Measurements from ENCODE around the gene TTLL3. TPM values are rescaled to one million over a fixed set of nuclear protein-coding genes. Genes with fewer than 3 reads are reported as not detected.

TTLL3 gene
- total RNA-seq, 1 donor from 2014 or later = 11.1 TPM

DNA sequence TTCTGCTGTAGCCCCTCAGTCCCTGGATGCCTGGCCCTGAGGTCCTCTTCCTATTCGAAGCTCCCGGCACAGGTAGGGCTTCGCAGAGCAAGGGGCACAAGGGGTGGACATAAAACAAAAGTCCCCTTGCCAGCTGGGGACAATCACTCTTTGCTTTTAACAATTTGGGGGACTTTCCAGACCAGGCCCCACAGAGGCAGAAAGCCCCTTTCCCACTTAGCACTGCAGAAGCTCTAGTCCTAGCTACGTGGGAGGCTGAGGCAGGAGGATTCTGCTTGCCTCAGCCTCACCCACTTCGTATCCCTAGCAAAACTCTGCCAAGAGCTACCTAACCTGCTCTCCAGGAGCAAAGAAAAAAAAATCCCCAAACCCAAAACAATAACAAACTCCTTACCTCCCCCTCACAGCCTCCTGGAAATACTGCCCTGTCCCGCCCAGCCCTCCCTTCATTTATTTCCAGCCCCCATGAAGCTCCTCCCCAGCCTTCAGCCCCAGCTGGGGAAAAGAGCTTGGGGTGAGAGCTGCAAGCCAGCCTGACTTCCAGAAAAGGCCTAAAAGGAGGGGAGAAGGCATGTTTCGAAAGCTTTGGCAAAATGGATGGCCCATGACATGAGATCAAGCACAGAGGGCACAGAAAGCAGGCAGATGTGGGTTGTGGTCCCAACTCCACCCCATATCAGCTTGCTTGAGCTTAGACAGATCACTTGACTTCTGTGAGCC is 69.9 kb downstream of the TTLL3 start, which contains the start of gene CIDEC:
Gene CIDEC, minus strand, starts transcription at position 424 of the 720 bp plus-strand sequence. CDS start 1,767 bp downstream, outside the sequence.
- no peak for DNase-seq

DNA sequence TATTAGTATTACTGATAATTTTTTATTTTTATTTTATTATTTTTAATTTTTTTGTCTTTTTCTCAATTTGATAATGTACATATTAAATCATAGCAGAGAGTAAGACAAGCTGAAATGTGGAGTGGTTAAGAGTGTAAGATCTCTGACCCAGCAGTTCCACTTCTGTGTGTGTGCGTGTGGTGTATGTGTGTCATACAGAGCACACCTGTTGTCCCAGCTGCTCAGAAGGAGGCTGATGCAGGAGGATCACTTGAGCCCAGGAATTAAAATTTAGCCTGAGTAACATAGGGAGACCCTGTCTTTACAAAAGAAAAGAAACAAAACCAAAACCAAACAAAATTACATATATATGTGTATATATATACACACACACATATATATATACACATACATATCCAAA is 71.4 kb downstream of the TTLL3 start:
- intact Hi-C loops (cut with DNase I) = no loop called here
- ATAC-seq (ENCODE audit: poor library complexity) = no peak
- no peak for DNase-seq

More for the DNA sequence above, 69.9 kb downstream of the TTLL3 start, which contains the start of gene CIDEC:
- intact Hi-C loops (cut with DNase I) = no loop called here
- ATAC-seq (ENCODE audit: poor library complexity) = no peak

DNA sequence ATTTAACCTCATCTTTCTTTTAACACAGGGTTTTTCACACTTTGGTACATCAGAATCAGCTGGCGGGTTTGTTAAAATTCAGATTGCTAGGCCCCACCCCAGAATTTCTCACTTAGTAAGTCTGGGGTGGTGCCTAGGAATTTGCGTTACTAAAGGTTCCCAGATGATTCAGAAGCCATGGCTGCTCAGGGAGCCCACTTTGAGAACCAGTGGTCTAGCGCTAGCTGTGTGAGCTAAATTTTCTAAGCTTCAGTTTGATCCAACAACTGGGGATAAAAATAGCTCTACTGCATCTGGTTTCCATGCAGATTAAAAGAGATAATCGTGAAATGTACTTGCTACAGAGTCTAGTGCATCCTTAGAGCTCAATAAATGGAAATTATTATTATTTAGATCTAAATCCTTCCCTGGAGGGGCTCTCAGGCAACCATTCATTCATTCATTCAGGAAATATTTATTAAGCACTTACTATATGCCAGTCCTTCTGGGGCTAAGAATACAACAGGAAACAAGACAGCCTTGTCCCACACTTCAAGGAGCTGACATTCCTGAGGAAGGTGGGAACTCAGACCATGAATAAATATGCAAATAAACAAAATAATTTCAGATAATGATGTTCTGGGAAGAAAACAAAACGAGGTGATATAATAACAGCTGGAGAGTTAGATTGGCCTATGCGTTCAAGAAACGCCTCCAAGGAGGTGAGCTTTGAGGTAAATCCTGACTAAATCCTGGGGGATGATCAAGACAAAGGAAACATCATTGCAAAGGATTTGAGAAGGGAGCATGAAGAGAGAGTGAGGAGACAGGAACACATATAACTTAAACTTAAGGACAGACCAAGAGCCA is 73.9 kb downstream of the TTLL3 start:
- ATAC-seq (ENCODE audit: poor library complexity) (no peak), DNase-seq (no peak)
- intact Hi-C loops (cut with DNase I) = no loop called here

DNA sequence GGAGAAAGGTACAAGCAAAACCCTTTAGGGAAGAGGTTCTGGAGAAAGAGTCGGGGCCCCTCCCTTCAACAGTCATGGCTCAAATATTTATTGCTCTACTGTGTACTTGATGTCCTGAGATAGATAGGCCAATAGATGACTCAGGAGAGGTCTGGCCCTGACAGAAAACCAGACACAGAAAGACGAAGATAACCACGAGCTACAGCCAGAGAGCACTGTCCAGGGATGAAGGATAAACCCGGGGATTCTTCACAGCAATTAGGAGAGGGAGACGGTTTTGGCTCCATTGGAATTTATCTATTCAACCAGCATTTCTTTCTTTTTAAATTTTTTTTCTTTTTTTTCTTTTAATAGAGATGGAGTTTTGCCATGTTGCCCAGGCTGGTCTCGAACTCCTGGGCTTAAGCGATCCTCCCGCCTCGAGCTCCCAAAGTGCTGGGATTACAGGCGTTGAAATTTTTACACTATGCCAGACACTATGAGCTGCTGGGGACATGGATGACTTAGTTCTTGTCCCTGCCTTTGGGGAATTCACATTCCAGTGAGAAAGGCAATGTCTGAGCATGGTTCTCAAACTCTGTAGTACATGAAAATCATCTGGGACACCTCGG is 74.6 kb downstream of the TTLL3 start:
- ATAC-seq (ENCODE audit: poor library complexity) = no peak
- DNase-seq = no peak
- intact Hi-C loops (cut with DNase I) = no loop called here

Other genes with a start within 250 kb of the TTLL3 start
- 40.6 TPM for gene MTMR14, start 160.8 kb upstream of the TTLL3 start, total RNA-seq
- gene CPNE9, start 106.4 kb upstream of the TTLL3 start, total RNA-seq = not detected
- 7.5 TPM for gene BRPF1, start 78.5 kb upstream of the TTLL3 start, total RNA-seq
- 8.3 TPM for gene OGG1, start 60.3 kb upstream of the TTLL3 start, total RNA-seq
- 12.4 TPM for gene CAMK1, start 40.3 kb upstream of the TTLL3 start, total RNA-seq
- 47.7 TPM for gene TADA3, start 17.8 kb upstream of the TTLL3 start, total RNA-seq
- gene ARPC4, start 17.2 kb upstream of the TTLL3 start, total RNA-seq = 62.0 TPM
- 36.3 TPM for gene RPUSD3, start 33.7 kb downstream of the TTLL3 start, total RNA-seq
- gene CIDEC, start 70.0 kb downstream of the TTLL3 start, total RNA-seq = 4.0 TPM
- 18.8 TPM for gene JAGN1, start 80.3 kb downstream of the TTLL3 start, total RNA-seq
- 0.46 TPM for gene IL17RE, start 92.6 kb downstream of the TTLL3 start, total RNA-seq
- 33.2 TPM for gene IL17RC, start 106.8 kb downstream of the TTLL3 start, total RNA-seq
- gene CRELD1, start 123.6 kb downstream of the TTLL3 start, total RNA-seq = 63.9 TPM
- 0.46 TPM for gene PRRT3, start 142.1 kb downstream of the TTLL3 start, total RNA-seq
- 108 TPM for gene EMC3, start 176.6 kb downstream of the TTLL3 start, total RNA-seq
- 2.0 TPM for gene FANCD2, start 216.2 kb downstream of the TTLL3 start, total RNA-seq